ENCODE results near the gene SULT1C2. TPM values are rescaled to one million over a fixed set of nuclear protein-coding genes. Genes with fewer than 3 reads are reported as not detected.

The SULT1C2 gene
- total and polyA plus RNA-seq, 9 of the 15 experiments (the other 6 are each of a cell fraction or from before 2014, with no cell fraction given): 0.22 TPM; not detected in 8

GRCh38 chr2:108270346-108270745 lies 18.3 kb upstream of the SULT1C2 start:
- in situ Hi-C loops (cut with MboI): no loop called here
- ATAC-seq (no peak), DNase-seq (ENCODE audit: extremely low read depth in 1 of 4, low spot score in 3 of 4) (no peak), FAIRE-seq (no peak)
- H3K27ac ChIP-seq (ENCODE audit: extremely low read depth, low read depth, low read length): no peak overlapping the region
- H3K9ac ChIP-seq (ENCODE audit: insufficient read depth in 1 of 2, low read depth in 2 of 2, low read length in 2 of 2): no peak overlapping the region
- intact Hi-C loops (cut with micrococcal nuclease): no loop called here
- no TSS peak for BruUV-seq (replicated peaks)
- no peak overlapping the region for H3K4me2 ChIP-seq (ENCODE audit: insufficient read depth, low read length)
- H3K9me1 ChIP-seq (ENCODE audit: control insufficient read depth, insufficient read depth, low read length): no peaks in the 10 kb centered on the region
- no peaks in the 10 kb centered on the region for H3K4me1 ChIP-seq (replicated peaks in 1 of 2; ENCODE audit: control insufficient read depth in 2 of 2, insufficient read depth in 2 of 2, low read length in 2 of 2)
- WGBS (ENCODE audit: insufficient coverage, low coverage, missing lambda C conversion rate): 3% methylated on average over 3 of the region's 3 CpGs
- ChIA-PET POLR2A (interaction anchor here (0.6 kb wide), 1 partner anchor 115 kb away, joined by 3 read pairs; no protein-coding TSS in a partner anchor), CTCF (ENCODE audit: low intra/inter-chr PET ratio) (no interaction called here)
- no peaks in the 10 kb centered on the region for H3K79me2 ChIP-seq (ENCODE audit: control insufficient read depth, insufficient read depth, low read length)
- H2AFZ ChIP-seq (ENCODE audit: low read depth, low read length): 0 out of 2 replicates have a peak overlapping the region, but pooled peaks have one; percentile 9
- no peaks in the 10 kb centered on the region for H3K9me3 ChIP-seq (replicated peaks; ENCODE audit: control insufficient read depth, insufficient read depth, low read depth, low read length)
- H3K27me3 ChIP-seq (ENCODE audit: control insufficient read depth in 2 of 2, insufficient read depth in 2 of 2, low read length in 2 of 2): peaks cover 0 to 8% of the 10 kb centered on the region in 2 experiments; a peak in 2 of 5 replicates
- no peaks in the 10 kb centered on the region; the same call in 1 of the 2 replicates for H4K20me1 ChIP-seq (replicated peaks; ENCODE audit: control insufficient read depth, insufficient read depth, low read length)
- TF ChIP-seq SFPQ (IDR thresholded peaks at IDR 0.05; ENCODE audit: low read depth, low read length) (no peak), ZNF311 (CRISPR knock-in tag; IDR thresholded peaks at IDR 0.05) (no peak), CLOCK (CRISPR knock-in tag; IDR thresholded peaks at IDR 0.05; ENCODE audit: borderline replicate concordance) (no peak), ZNF277 (CRISPR knock-in tag; IDR thresholded peaks at IDR 0.05; ENCODE audit: borderline replicate concordance) (no peak), ATF6 (CRISPR knock-in tag; IDR thresholded peaks at IDR 0.05) (no peak), ZNF197 (CRISPR knock-in tag; IDR thresholded peaks at IDR 0.05; ENCODE audit: low read depth) (no peak), ZBTB7A (IDR thresholded peaks at IDR 0.05; ENCODE audit: borderline replicate concordance, control insufficient read depth, low read depth, low read length) (no peak)
- H3K36me3 ChIP-seq (ENCODE audit: control insufficient read depth, insufficient read depth, low read length): no peaks in the 10 kb centered on the region
- H3K4me3 ChIP-seq: no peak overlapping the region
